ENCODE measurements around the gene HPDL. TPM values are rescaled to one million over a fixed set of nuclear protein-coding genes. Genes with fewer than 3 reads are reported as not detected.

The HPDL gene
- total RNA-seq, 2 donors from 2014 or later: 0.41 to 1.5 TPM

DNA sequence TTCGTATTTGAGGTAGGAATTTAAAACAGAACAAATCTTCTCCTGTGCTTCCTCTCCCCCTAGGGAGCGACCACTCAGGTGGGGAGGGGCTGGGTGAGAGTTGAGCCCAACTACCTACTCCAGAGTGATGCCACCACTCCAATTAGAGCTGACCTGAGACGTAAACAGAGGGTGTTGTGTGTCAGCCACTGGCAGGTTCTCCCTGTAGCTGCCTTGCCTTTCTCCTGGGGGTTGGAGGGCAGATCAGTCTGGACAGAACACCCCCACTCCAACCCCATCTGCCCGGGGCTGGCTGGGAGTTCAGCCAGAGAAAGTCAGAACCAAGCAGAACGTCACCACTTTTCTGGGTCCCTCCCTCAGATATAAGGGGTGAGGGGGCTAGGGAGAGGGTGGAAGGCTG lies 2.0 kb downstream of the HPDL start:
- no peak overlapping the region for H3K4me3 ChIP-seq
- 58% methylated on average over 5 of the region's 5 CpGs for WGBS
- no peaks in the 10 kb centered on the region for H3K9me3 ChIP-seq
- H3K27me3 ChIP-seq (replicated peaks; ENCODE audit: insufficient read depth): no peaks in the 10 kb centered on the region
- intact Hi-C loops (cut with DNase I): no loop called here
- peaks cover 6% of the 10 kb centered on the region for H3K4me1 ChIP-seq (replicated peaks)
- no peak for DNase-seq (ENCODE audit: low spot score)
- no peak overlapping the region for H3K27ac ChIP-seq
- TF ChIP-seq, protein P1, sequence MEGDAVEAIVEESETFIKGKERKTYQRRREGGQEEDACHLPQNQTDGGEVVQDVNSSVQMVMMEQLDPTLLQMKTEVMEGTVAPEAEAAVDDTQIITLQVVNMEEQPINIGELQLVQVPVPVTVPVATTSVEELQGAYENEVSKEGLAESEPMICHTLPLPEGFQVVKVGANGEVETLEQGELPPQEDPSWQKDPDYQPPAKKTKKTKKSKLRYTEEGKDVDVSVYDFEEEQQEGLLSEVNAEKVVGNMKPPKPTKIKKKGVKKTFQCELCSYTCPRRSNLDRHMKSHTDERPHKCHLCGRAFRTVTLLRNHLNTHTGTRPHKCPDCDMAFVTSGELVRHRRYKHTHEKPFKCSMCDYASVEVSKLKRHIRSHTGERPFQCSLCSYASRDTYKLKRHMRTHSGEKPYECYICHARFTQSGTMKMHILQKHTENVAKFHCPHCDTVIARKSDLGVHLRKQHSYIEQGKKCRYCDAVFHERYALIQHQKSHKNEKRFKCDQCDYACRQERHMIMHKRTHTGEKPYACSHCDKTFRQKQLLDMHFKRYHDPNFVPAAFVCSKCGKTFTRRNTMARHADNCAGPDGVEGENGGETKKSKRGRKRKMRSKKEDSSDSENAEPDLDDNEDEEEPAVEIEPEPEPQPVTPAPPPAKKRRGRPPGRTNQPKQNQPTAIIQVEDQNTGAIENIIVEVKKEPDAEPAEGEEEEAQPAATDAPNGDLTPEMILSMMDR (IDR thresholded peaks at IDR 0.05): no peak
- TF ChIP-seq POLR2AphosphoS5 (IDR thresholded peaks at IDR 0.05) (no peak), POLR2A (IDR thresholded peaks at IDR 0.05) (no peak)
- peaks cover 2 to 8% of the 10 kb centered on the region in 2 donors for H3K36me3 ChIP-seq

DNA sequence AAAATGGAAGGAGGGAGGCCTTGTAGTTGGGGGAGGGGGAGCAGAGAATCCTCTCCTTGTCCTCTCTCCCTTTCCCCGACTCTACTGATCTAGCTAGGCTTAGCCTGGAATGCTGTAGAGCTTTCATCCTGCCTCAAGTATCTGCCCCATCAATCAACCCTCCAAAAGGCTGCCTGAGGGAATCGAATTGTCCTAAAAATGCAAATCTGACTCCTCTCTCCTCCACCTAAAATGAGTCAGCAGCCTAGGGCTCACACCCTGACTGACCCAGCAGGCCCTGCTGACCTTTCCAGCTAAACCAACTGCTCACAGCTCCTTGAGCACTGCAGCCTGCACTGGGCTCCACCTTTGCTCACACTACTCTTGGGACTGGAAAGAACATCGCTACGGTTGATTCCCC lies 2.8 kb downstream of the HPDL start:
- Histone ChIP-seq H3K4me1 (replicated peaks) (peaks cover 6% of the 10 kb centered on the region), H3K27ac (no peak overlapping the region), H3K36me3 (peaks cover 3 to 8% of the 10 kb centered on the region in 2 donors), H3K4me3 (no peak overlapping the region), H3K9me3 (no peaks in the 10 kb centered on the region), H3K27me3 (replicated peaks; ENCODE audit: insufficient read depth) (no peaks in the 10 kb centered on the region)
- 84% methylated on average over 4 of the region's 4 CpGs for WGBS
- intact Hi-C loops (cut with DNase I): no loop called here
- no peak for TF ChIP-seq POLR2A (IDR thresholded peaks at IDR 0.05)
- TF ChIP-seq, protein P1 (IDR thresholded peaks at IDR 0.05): no peak
- TF ChIP-seq POLR2AphosphoS5 (IDR thresholded peaks at IDR 0.05): no peak
- no peak for DNase-seq (ENCODE audit: low spot score)

DNA sequence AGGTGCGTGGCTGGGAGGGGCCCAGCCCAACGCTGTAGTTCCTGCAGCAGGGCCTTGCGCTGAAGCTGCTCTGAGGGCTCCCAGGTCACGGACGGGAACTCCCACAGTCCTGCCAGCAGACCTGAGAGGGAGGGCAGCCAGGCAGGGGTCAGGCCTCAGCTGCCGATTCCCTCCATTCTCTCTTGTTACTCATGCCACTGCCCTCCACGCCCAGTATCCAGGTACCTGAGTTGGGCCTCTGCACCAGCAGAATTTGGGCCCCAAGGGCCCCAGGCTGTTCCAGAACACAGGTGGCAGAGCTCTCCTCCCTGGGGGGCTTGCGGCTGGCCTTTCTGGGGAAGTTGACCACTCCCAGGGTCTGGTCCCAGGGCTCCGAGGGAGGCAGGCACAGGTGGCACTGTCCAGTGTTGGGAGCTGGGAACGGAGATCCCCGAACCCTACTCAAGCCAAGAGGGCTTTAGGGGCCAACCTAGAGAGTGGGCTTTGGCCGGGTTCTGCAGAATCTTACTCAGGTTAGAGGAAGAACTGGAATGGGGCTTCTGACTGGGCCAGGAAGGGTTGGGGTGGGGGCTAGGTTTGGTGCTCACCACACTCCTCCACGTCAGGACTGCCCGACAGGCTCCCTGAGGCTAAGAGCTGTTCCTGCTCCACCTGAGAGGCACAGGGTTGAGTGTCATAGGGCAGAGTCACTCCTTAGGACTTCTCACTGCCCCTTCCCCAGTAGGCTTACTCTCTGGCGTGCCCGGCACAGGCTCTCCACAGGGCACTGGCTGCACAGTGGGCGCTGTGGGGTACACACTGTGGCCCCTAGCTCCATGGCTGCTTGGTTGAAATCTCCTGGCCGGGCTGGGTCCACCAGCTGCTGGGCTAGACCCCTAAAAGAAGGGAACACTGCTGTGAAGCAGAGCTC lies 5.0 kb downstream of the HPDL start:
- H3K36me3 ChIP-seq: peaks cover 3 to 8% of the 10 kb centered on the region in 2 donors
- intact Hi-C loops (cut with DNase I): no loop called here
- WGBS: 94% methylated on average over 18 of the region's 18 CpGs
- TF ChIP-seq POLR2AphosphoS5 (IDR thresholded peaks at IDR 0.05) (no peak), POLR2A (IDR thresholded peaks at IDR 0.05) (no peak)
- TF ChIP-seq, protein P1 (IDR thresholded peaks at IDR 0.05): no peak
- no peak overlapping the region for H3K4me3 ChIP-seq
- no peaks in the 10 kb centered on the region for H3K9me3 ChIP-seq
- H3K27me3 ChIP-seq (replicated peaks; ENCODE audit: insufficient read depth): no peaks in the 10 kb centered on the region
- no peak overlapping the region for H3K27ac ChIP-seq
- no peak for DNase-seq (ENCODE audit: low spot score)
- H3K4me1 ChIP-seq (replicated peaks): peaks cover 6% of the 10 kb centered on the region

DNA sequence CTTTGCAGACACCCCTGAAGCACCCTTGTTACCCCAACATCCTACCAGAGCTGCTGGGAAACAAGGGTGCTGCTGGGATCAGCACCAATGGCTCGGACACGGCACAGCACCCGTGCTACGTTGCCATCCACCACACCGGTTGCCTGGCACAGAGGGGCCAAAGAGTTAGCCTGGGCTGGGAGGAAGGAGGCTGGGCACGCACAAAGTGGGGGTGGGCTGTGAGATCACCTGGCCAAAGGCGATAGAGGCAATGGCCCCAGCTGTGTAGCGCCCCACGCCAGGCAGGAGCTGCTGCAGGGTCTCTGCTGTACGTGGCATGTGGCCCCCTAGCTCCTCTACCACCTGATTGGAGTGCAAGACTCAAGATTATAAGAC lies 5.6 kb downstream of the HPDL start:
- DNase-seq (ENCODE audit: low spot score): no peak
- H3K36me3 ChIP-seq: peaks cover 3 to 8% of the 10 kb centered on the region in 2 donors
- H3K4me3 ChIP-seq: no peak overlapping the region
- no peaks in the 10 kb centered on the region for H3K9me3 ChIP-seq
- H3K4me1 ChIP-seq (replicated peaks): peaks cover 3% of the 10 kb centered on the region
- H3K27me3 ChIP-seq (replicated peaks; ENCODE audit: insufficient read depth): no peaks in the 10 kb centered on the region
- TF ChIP-seq POLR2A (IDR thresholded peaks at IDR 0.05) (no peak), POLR2AphosphoS5 (IDR thresholded peaks at IDR 0.05) (no peak)
- TF ChIP-seq, protein P1 (IDR thresholded peaks at IDR 0.05): no peak
- 98% methylated on average over 10 of the region's 10 CpGs for WGBS
- no peak overlapping the region for H3K27ac ChIP-seq
- intact Hi-C loops (cut with DNase I): no loop called here

Measured in prostate gland (tissue), 2 donors.